Dedifferentiated amniotic fluid mesenchymal stem cell (primary cell): ENCODE data around the gene IMPG1.
"Not testable (repeated sequence)": the region's sequence is repeated elsewhere in the genome, so short reads cannot be mapped to it uniquely, and the experiment has no call there.

Experiments used
- DNase-seq: peaks from one replicate; pipeline ENCODE4 v3.0.0-alpha.2; 2016; ENCODE audit errors: extremely low spot score

Gene IMPG1

GRCh38 chr6:75946146-75946831, 126.2 kb downstream of the IMPG1 start:
- no peak for DNase-seq

- no peak for DNase-seq
Observed at GRCh38 chr6:75943381-75943780, 129.1 kb downstream of the IMPG1 start.

DNA sequence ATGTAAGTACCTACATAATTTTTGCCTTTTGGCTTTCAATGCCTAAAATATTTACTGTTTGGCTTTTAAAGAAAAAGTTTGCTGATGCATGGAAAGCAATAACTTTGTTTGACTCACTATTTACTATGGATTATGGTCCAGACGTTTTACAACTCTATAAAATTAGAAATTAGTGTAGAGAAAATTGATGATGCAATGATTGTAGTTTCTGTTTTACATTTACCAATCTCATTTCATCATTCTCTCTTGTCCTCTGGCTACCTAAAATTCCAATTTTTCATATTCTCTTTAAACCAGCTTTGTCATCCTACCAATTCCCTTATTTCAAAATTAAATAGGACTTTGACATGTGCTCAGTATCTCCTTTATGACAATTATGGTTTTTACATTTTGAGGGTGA, 131.0 kb downstream of the IMPG1 start:
- DNase-seq = no peak

- no peak for DNase-seq
Observed at GRCh38 chr6:75940564-75940963, 131.9 kb downstream of the IMPG1 start.

DNA sequence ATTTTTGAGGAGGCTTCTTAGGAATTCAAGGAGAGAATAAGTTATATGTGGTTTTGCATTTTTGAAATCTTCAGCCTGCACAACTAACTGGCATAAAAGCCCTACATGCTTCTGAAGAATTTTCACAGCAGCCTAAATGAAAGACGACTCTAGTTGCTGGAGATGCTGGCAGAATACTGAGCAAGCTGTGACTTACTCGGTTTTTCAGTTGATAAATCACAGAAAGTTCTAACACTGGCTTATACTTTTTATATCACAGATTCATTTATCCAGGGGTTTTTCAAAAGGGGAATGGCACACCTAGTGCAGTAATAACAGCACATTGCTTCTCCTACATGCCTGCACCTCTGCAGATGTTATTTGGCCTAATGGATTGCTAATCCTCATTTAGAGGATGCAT, 134.6 kb downstream of the IMPG1 start:
- DNase-seq = no peak

GRCh38 chr6:75936682-75937081, 135.8 kb downstream of the IMPG1 start:
- DNase-seq = no peak

GRCh38 chr6:75935473-75935793, 137.0 kb downstream of the IMPG1 start:
- DNase-seq = no peak

DNA sequence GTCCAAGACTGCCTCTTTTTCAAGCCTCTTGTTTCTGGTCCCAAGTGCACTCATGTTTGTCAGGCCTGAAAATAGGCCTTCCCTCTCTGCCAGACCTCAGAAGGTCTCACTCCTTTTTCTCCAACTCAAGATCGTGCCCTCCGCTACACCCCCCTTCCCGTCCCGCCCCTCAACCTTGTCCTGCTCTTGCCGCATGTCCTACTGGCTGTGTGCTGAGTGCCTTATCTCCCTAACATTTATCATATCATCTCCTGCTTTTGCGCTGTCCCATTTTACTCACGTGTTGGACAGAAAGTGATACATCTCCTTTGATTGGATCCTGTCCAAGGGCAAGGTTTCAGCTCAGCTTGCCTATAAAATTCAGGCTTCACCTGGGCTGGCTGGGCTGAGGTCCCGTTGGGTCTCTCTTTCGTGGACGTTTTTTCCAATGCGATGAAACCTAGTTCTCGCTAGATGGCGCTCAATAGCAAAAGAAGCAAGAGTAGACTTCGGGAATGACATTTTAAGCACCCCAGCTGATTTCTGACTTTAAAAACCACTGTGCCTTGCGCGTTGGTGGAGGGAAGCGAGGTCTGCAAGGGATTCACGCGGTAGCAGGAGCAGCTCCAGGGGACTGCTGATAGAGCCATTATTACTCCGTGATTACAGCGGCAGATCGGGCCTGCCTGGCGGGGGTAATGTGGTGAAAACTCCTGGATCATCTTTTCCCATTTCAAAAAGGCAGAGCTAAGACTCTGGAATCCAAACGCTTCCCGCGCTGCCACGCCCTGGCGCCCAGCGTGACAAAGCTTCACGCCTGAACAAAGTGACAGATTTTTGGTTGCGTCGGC, 137.6 kb downstream of the IMPG1 start:
- DNase-seq = peak; percentile 91

GRCh38 chr6:75933387-75933975, 139.0 kb downstream of the IMPG1 start:
- DNase-seq = no peak

DNA sequence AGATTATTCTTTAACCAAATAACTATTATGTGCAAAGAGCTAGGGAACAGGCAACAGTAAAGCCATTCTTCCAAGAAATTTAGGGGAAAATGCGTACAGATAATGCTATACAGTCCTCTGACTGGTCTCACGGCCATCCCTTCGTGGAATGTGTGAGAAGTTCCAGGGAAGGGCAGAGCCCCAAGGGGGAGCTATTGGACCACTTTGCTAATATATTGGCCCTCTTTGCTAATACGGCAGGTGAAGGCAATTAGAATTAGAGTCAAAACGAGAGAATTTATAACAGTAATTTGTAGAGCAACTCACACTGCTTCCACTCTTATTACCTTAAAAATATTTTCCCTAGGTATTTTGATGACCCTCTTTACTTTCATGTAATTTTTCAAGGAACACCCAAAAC, 140.4 kb downstream of the IMPG1 start:
- no peak for DNase-seq

- DNase-seq = no peak
Observed at GRCh38 chr6:75931011-75931680, 141.3 kb downstream of the IMPG1 start.

GRCh38 chr6:75926293-75927168, 145.9 kb downstream of the IMPG1 start:
- no peak for DNase-seq

DNA sequence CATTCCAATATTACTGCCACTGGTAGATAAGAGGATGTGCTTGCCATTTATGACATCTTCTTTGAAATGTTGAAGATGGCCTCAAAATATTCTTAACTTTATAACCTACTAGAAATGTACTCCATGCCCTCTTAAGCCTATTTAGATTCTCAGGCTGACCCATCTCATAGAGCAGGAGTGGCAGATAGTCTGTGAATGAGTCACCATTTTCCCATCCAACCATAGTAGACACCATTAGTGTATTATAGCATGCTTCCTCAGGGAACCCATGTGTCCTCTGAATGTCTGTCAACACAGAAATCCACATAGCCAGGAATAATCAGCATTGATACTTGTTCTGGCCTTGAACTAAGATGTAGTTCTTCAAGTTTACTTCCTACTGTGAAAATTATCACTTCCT, 150.2 kb downstream of the IMPG1 start:
- DNase-seq = no peak

GRCh38 chr6:75913040-75913439, 159.4 kb downstream of the IMPG1 start:
- no peak for DNase-seq

GRCh38 chr6:75907444-75907843, 165.0 kb downstream of the IMPG1 start:
- no peak for DNase-seq

DNA sequence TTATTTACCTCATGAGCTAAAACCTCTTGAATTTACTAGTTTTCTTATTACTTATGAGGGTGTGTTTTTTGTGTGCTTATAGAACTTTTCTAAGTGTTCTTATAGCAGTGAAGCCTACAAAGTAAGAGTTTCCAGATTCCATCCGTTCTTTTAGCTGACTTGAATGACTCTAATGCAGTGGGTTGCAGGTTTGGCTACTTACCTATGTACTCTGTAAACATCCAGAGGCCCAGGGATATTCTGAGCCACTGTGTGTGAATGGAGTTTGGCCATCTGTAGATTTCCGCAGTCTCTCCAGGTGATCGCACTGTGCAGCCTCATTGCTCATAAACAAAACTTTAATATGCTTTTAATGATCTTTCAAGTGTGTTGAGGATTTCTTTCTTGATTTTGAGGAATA, 165.6 kb downstream of the IMPG1 start:
- DNase-seq = no peak

DNA sequence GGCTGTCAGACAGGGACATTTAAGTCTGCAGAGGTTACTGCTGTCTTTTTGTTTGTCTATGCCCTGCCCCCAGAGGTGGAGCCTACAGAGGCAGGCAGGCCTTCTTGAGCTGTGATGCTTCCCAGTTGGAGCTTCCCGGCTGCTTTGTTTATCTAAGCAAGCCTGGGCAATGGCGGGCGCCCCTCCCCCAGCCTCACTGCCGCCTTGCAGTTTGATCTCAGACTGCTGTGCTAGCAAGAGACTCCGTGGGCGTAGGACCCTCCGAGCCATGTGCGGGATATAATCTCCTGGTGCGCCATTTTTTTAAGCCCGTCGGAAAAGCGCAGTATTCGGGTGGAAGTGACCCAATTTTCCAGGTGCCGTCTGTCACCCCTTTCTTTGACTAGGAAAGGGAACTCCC, 167.3 kb downstream of the IMPG1 start:
- DNase-seq = not testable (repeated sequence)

GRCh38 chr6:75900216-75900615, 172.2 kb downstream of the IMPG1 start:
- DNase-seq = not testable (repeated sequence)

- DNase-seq = no peak
Observed at GRCh38 chr6:75896526-75896925, 175.9 kb downstream of the IMPG1 start.

- DNase-seq = no peak
Observed at GRCh38 chr6:75893776-75894152, 178.7 kb downstream of the IMPG1 start.

GRCh38 chr6:75893058-75893775, 179.2 kb downstream of the IMPG1 start:
- peak; percentile 83 for DNase-seq
